ENCODE measurements around the gene WWOX. TPM values are rescaled to one million over a fixed set of nuclear protein-coding genes. Genes with fewer than 3 reads are reported as not detected.
A peak's percentile ranks its signal among the peaks of the same experiment; 100 is the strongest.

WWOX gene
- total and polyA plus RNA-seq, 2 of the 13 experiments (the other 11 are each of a cell fraction or from before 2014, with no cell fraction given), result 9.1 to 37.4 TPM

DNA sequence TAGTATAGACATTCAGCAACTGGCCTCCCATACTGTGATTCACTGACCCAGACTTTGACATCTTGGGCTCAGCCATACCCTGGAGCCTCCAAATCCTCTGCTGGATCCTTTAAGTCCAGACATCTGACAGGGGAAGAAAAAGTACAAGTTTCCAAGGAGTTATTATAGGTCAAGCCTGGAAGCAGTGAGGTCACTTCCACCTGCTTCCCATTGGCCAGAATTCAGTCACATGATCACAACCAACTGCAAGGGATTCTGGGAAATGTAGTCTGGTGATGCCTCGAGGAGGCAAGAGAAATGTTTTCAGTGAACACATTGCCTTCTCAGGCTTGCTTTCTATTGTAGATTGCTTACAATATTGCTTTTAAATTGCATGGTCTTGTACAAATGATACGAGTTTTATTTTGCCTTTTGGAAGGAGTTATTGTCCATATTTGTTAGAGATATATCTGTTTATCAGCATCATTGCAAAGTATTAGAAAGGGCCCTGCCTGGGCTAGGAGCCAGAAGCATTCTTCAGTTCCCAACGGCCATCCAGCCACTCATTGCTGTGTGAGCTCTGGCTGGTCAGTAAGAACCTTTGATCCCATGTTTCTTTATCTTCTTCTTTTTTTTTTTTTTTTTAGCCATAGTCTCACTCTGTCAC lies 696.9 kb downstream of the WWOX start (continued):
- TF ChIP-seq, protein P1, sequence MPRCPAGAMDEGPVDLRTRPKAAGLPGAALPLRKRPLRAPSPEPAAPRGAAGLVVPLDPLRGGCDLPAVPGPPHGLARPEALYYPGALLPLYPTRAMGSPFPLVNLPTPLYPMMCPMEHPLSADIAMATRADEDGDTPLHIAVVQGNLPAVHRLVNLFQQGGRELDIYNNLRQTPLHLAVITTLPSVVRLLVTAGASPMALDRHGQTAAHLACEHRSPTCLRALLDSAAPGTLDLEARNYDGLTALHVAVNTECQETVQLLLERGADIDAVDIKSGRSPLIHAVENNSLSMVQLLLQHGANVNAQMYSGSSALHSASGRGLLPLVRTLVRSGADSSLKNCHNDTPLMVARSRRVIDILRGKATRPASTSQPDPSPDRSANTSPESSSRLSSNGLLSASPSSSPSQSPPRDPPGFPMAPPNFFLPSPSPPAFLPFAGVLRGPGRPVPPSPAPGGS (CRISPR knock-in tag; IDR thresholded peaks at IDR 0.05), result no peak
- TF ChIP-seq ZKSCAN5 (CRISPR knock-in tag; IDR thresholded peaks at IDR 0.05) (no peak), ZBTB1 (CRISPR knock-in tag; IDR thresholded peaks at IDR 0.05; ENCODE audit: borderline replicate concordance) (no peak), GZF1 (CRISPR knock-in tag; IDR thresholded peaks at IDR 0.05) (no peak), SKI (IDR thresholded peaks at IDR 0.05; ENCODE audit: partially characterized antibody) (no peak), MTF1 (CRISPR knock-in tag; IDR thresholded peaks at IDR 0.05) (no peak), PRPF4 (IDR thresholded peaks at IDR 0.05; ENCODE audit: low read depth, low read length, poor library complexity, severe bottlenecking) (no peak), ZNF792 (CRISPR knock-in tag; IDR thresholded peaks at IDR 0.05) (no peak), RBFOX2 (IDR thresholded peaks at IDR 0.05; ENCODE audit: low read depth, low read length) (no peak), GATAD1 (CRISPR knock-in tag; IDR thresholded peaks at IDR 0.05) (peak; percentile 53), ZNF737 (CRISPR knock-in tag; IDR thresholded peaks at IDR 0.05; ENCODE audit: borderline replicate concordance) (no peak), SYNCRIP (IDR thresholded peaks at IDR 0.05; ENCODE audit: insufficient read depth, low read depth, low read length) (no peak), TCF12 (IDR thresholded peaks at IDR 0.05) (no peak), TCF12 (CRISPR knock-in tag; IDR thresholded peaks at IDR 0.05) (no peak), MIER3 (CRISPR knock-in tag; IDR thresholded peaks at IDR 0.05; ENCODE audit: borderline replicate concordance) (no peak), SALL2 (CRISPR knock-in tag; IDR thresholded peaks at IDR 0.05) (no peak)
- TF ChIP-seq, protein P2, sequence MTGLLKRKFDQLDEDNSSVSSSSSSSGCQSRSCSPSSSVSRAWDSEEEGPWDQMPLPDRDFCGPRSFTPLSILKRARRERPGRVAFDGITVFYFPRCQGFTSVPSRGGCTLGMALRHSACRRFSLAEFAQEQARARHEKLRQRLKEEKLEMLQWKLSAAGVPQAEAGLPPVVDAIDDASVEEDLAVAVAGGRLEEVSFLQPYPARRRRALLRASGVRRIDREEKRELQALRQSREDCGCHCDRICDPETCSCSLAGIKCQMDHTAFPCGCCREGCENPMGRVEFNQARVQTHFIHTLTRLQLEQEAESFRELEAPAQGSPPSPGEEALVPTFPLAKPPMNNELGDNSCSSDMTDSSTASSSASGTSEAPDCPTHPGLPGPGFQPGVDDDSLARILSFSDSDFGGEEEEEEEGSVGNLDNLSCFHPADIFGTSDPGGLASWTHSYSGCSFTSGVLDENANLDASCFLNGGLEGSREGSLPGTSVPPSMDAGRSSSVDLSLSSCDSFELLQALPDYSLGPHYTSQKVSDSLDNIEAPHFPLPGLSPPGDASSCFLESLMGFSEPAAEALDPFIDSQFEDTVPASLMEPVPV (CRISPR knock-in tag; IDR thresholded peaks at IDR 0.05), result no peak
- TF ChIP-seq, protein P3, sequence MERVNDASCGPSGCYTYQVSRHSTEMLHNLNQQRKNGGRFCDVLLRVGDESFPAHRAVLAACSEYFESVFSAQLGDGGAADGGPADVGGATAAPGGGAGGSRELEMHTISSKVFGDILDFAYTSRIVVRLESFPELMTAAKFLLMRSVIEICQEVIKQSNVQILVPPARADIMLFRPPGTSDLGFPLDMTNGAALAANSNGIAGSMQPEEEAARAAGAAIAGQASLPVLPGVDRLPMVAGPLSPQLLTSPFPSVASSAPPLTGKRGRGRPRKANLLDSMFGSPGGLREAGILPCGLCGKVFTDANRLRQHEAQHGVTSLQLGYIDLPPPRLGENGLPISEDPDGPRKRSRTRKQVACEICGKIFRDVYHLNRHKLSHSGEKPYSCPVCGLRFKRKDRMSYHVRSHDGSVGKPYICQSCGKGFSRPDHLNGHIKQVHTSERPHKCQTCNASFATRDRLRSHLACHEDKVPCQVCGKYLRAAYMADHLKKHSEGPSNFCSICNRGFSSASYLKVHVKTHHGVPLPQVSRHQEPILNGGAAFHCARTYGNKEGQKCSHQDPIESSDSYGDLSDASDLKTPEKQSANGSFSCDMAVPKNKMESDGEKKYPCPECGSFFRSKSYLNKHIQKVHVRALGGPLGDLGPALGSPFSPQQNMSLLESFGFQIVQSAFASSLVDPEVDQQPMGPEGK (CRISPR knock-in tag; IDR thresholded peaks at IDR 0.05), result no peak
- TF ChIP-seq, protein P4, sequence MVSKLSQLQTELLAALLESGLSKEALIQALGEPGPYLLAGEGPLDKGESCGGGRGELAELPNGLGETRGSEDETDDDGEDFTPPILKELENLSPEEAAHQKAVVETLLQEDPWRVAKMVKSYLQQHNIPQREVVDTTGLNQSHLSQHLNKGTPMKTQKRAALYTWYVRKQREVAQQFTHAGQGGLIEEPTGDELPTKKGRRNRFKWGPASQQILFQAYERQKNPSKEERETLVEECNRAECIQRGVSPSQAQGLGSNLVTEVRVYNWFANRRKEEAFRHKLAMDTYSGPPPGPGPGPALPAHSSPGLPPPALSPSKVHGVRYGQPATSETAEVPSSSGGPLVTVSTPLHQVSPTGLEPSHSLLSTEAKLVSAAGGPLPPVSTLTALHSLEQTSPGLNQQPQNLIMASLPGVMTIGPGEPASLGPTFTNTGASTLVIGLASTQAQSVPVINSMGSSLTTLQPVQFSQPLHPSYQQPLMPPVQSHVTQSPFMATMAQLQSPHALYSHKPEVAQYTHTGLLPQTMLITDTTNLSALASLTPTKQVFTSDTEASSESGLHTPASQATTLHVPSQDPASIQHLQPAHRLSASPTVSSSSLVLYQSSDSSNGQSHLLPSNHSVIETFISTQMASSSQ (IDR thresholded peaks at IDR 0.05; ENCODE audit: low read depth), result no peak
- TF ChIP-seq, protein P4 (CRISPR knock-in tag; IDR thresholded peaks at IDR 0.05; ENCODE audit: borderline replicate concordance), result no peak
- TF ChIP-seq, protein P5, sequence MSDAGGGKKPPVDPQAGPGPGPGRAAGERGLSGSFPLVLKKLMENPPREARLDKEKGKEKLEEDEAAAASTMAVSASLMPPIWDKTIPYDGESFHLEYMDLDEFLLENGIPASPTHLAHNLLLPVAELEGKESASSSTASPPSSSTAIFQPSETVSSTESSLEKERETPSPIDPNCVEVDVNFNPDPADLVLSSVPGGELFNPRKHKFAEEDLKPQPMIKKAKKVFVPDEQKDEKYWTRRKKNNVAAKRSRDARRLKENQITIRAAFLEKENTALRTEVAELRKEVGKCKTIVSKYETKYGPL (CRISPR knock-in tag; IDR thresholded peaks at IDR 0.05), result no peak
